SK-N-DZ (cell line): ENCODE measurements around the gene SNX18. TPM values are rescaled to one million over a fixed set of nuclear protein-coding genes. Genes with fewer than 3 reads are reported as not detected.
A peak's percentile ranks its signal among the peaks of the same experiment; 100 is the strongest.
"Not testable (repeated sequence)": the region's sequence is repeated elsewhere in the genome, so short reads cannot be mapped to it uniquely, and the experiment has no call there.

Source experiments
- DNase-seq: peaks from one replicate; pipeline ENCODE4 v3.0.0-alpha.2; 2015; ENCODE audit warnings: low spot score
- polyA plus RNA-seq, 2 experiments: library from polyadenylated mRNA; depleted of rRNA; stranded (reverse); fragments of >200 nt; gene quantifications; 2 replicates each; pipeline ENCODE4 v1.2.3, GENCODE V29; 2014

Gene SNX18, protein sequence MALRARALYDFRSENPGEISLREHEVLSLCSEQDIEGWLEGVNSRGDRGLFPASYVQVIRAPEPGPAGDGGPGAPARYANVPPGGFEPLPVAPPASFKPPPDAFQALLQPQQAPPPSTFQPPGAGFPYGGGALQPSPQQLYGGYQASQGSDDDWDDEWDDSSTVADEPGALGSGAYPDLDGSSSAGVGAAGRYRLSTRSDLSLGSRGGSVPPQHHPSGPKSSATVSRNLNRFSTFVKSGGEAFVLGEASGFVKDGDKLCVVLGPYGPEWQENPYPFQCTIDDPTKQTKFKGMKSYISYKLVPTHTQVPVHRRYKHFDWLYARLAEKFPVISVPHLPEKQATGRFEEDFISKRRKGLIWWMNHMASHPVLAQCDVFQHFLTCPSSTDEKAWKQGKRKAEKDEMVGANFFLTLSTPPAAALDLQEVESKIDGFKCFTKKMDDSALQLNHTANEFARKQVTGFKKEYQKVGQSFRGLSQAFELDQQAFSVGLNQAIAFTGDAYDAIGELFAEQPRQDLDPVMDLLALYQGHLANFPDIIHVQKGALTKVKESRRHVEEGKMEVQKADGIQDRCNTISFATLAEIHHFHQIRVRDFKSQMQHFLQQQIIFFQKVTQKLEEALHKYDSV
- polyA plus RNA-seq (2014; cell fraction: cytosol; rRNA removed): 4.9 and 5.2 TPM in 2 replicates
- 2.6 and 3.0 TPM in 2 replicates for polyA plus RNA-seq (2014; cell fraction: nucleus; rRNA removed)

GRCh38 chr5:54517512-54518145 lies at the start of gene SNX18:
Gene SNX18 (plus strand): TSS chr5:54517759. CDS start chr5:54517953, 194 bp downstream.
- DNase-seq: peak; percentile 87

GRCh38 chr5:54469622-54470021 lies 47.9 kb upstream of the SNX18 start:
- no peak for DNase-seq

- DNase-seq: no peak
Measured at GRCh38 chr5:54470128-54470527, 47.4 kb upstream of the SNX18 start.

- no peak for DNase-seq
Measured at GRCh38 chr5:54470677-54471076, 46.9 kb upstream of the SNX18 start.

DNA sequence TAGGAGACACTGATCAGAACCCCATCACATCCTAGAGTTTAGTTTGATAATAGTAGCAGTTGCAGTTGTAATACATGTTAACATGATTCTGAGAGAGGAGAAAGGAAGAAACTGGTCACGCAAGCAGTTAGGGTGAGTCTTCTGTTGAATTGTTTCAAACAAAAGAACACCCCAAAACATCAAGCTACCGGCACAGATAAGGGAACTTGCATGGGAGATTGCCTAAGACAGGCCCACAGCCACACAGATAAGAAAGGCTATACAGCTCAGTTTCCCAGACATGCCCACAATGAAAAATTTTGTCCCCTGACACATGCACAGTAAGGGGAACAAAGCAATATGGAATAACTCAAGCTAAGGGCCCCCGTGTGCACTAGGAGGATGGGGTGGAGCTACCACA lies 46.2 kb upstream of the SNX18 start:
- no peak for DNase-seq

DNA sequence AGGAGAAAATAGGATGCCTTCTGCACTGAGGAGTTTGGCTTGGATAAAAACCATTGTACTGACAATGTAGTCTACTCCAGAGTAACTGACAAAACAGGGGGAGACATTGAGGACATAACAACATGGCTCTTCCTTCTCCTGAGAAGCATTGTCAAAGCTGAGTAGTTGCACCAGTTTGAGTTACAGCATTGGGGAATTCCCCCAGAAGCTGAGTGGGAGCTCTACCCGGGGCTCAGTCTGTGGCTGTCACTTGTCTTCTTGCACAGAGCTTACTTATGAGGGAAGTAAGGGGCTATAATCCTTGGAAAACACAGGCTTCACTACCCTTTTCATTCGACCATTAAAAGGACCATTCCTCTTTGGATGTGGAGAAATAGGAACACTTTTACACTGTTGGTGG lies 40.9 kb upstream of the SNX18 start:
- DNase-seq: no peak

GRCh38 chr5:54477941-54478478 lies 39.5 kb upstream of the SNX18 start:
- no peak for DNase-seq

GRCh38 chr5:54480296-54480695 lies 37.3 kb upstream of the SNX18 start:
- no peak for DNase-seq

DNA sequence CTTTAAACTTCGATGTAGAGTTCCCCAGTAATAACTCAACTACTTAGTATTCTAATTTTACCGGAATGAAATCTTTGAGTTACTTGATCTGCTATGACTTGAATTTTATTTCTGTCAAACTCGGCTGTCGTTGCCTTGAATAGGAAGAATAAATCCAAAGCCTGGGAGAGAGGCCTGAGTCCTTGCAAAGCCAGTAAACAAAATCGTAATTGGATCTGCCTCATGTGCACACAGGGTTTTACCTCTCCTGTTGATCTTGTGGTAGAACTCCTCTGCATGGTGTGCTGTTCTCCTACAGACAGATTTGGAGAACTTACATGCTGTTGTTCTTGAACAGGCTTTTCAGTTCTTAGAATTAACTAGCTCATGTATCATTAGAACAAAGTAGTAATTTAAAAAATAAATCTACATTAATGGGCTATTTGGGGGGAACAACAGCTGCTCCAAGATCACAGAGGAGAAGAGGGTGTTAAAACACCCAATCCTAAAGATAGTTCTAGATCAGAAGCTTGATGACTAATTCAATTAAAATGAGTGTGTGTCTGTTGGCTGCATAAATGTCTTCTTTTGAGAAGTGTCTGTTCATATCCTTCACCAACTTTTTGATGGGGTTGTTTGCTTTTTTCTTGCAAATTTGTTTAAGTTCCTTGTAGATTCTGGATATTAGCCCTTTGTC lies 33.2 kb upstream of the SNX18 start:
- no peak for DNase-seq

- DNase-seq: not testable (repeated sequence)
Measured at GRCh38 chr5:54485659-54486058, 31.9 kb upstream of the SNX18 start.

DNA sequence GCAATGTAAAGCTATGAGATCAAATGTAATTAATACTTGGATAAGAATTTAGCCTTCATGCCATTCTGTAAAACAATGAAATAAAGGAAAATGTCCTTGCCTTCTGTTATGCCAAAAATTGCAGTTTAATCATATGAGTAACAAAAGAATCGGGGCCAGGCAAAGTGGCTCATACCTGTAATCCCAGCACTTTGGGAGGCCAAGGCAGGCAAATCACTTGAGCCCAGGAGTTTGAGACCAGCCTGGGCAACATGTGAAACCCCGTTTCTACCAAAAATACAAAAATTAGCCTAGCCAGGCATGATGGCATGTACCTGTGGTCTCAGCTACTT lies 27.9 kb upstream of the SNX18 start:
- not testable (repeated sequence) for DNase-seq

GRCh38 chr5:54491326-54491725 lies 26.2 kb upstream of the SNX18 start:
- DNase-seq: no peak

DNA sequence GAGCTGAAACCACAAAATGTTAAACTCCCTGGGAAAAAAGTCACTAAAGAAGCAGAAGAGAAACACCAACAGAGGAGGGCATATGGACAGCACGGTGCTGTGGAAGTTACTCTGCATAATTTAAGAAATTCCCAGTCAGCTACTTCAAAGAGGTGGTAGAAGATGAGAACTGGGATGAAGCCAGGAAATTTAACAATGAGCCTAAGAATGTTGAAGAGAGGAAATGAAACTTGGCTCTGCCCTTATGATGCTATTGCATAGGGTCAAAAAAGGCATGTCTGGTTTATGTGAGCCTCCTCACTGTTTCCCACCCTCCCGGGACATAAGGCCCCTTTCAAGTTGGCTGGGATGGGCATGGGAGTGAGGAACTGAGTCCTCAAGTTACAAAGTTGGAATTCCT lies 25.4 kb upstream of the SNX18 start:
- DNase-seq: no peak

DNA sequence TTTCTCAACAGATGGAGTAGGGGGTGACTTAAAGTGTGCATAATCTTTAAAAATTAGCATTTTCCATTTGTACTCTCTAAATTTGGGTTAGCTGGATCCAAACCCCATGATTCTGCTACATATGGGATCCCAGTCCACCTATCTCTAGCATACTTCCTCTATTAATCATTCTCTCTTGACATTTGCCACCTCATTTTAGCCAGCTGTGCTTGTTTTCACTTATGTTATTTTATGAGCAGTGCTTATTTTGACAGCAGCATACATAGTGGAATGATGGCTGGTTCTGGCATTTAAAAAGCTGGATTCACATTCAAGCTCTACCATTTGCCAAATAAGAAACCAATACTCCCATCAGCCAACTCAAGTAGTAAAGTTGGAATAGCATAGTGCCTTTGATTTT lies 22.5 kb upstream of the SNX18 start:
- DNase-seq: no peak

GRCh38 chr5:54514291-54514690 lies 3.3 kb upstream of the SNX18 start:
- DNase-seq: peak; percentile 43

DNA sequence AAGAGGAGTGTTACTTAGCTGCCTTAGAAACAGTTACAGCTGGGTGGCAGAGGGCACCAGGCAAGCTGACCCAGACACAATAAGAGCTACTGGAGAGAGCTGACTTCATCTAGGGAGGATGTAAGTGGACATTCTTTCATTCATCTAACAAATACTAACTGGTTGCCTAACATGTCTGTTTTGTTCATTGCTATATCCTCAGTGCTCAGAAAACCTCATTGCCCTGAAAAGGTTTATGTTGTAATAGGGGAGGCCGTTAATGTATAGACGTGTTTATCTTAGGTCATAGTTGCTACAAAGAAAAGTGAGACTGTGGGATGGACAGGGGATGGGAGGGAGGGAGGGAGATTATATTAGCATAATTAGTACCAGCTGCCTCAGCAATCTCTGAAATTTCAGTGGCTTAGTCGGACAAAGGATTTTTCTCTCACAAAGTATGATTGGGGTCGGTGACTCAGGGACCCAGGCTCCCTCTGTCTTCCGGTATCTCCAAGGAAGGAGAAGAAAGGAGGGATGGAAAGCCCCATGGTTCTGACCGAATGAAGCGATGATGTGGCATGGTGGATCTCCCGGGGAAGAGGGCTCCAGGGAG lies 2.6 kb upstream of the SNX18 start:
- no peak for DNase-seq

GRCh38 chr5:54515634-54516033 lies 1.9 kb upstream of the SNX18 start:
- no peak for DNase-seq

DNA sequence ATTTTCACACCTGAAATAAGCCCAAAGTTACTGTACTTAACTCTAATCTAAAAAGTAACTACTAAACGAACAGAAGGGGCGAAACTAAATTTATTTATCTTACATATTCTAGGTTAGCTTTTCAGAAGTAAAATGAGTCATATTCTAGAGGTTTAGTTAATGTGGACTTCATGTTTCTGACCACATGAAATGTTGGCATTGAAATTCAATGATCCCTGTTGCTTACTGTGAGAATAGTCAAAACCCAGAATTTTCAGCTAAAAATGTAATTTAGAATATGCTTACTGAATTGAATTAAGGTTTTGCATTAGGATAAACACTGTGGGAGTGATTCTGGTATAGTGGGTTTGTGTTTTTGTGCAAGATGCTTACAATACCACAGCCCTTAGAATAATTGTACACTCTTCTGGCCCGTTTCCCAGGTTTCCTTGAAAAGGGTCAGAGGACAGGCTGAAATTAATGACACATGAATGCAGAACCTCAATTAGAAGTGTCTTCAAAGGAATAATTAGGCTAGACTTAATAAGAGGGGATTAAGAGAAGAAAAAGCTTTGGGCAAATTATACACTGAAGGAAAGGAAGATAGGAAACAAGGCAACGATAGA lies 1.4 kb upstream of the SNX18 start:
- DNase-seq: no peak

GRCh38 chr5:54517174-54517511 lies 416 bp upstream of the SNX18 start:
- DNase-seq: no peak

DNA sequence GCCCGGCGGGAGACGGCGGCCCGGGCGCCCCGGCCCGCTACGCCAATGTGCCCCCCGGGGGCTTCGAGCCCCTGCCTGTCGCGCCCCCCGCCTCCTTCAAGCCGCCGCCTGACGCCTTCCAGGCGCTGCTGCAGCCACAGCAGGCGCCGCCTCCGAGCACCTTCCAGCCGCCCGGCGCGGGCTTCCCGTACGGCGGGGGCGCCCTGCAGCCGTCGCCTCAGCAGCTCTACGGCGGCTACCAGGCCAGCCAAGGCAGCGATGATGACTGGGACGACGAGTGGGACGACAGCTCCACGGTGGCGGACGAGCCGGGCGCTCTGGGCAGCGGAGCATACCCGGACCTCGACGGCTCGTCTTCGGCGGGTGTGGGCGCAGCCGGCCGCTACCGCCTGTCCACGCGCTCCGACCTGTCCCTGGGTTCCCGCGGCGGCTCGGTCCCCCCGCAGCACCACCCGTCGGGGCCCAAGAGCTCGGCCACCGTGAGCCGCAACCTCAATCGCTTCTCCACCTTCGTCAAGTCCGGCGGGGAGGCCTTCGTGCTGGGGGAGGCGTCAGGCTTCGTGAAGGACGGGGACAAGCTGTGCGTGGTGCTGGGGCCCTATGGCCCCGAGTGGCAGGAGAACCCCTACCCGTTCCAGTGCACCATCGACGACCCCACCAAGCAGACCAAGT lies 723 bp downstream of the SNX18 start:
- peak; percentile 41 for DNase-seq
